ENCODE results near the gene CDK6.

The CDK6 gene

DNA sequence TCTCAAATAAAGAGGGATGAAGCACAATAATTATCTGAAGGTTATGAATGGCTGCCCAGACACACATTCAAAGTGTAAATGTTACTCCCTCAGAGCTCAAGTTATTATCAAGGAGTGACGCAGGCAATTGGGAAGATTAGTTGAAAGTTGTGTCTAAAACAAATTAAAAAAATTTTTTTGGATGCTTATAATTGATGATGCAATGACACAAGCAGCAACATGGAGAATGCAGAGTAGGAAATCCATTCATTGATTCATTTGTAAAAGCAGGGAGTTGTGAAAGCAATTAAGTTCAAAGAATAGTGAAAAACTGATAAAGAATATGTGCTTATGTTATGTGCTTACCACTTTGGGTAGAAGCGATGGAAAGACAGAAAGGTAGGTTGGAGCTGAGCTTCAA is 120.4 kb downstream of the CDK6 start:
- no peak overlapping the region for H3K4me2 ChIP-seq (ENCODE audit: low read length)
- no peaks in the 10 kb centered on the region for H3K9me3 ChIP-seq (ENCODE audit: insufficient read depth, low read length)
- no peaks in the 10 kb centered on the region for H3K36me3 ChIP-seq (replicated peaks; ENCODE audit: low read depth, low read length)
- H3K4me1 ChIP-seq (ENCODE audit: low read length) = peaks cover 14% of the 10 kb centered on the region
- H2AFZ ChIP-seq (ENCODE audit: low read depth, low read length) = no peak overlapping the region
- peaks cover 10% of the 10 kb centered on the region for H3K79me2 ChIP-seq (ENCODE audit: low read length)
- peaks cover 13% of the 10 kb centered on the region for H4K20me1 ChIP-seq (ENCODE audit: insufficient read depth, low read length)
- no peaks in the 10 kb centered on the region for H3K27me3 ChIP-seq (ENCODE audit: low read depth, low read length)
- no peak overlapping the region for H3K4me3 ChIP-seq (ENCODE audit: low read length)
- no peak overlapping the region for H3K9ac ChIP-seq (ENCODE audit: low read length)
- TF ChIP-seq, protein P1, sequence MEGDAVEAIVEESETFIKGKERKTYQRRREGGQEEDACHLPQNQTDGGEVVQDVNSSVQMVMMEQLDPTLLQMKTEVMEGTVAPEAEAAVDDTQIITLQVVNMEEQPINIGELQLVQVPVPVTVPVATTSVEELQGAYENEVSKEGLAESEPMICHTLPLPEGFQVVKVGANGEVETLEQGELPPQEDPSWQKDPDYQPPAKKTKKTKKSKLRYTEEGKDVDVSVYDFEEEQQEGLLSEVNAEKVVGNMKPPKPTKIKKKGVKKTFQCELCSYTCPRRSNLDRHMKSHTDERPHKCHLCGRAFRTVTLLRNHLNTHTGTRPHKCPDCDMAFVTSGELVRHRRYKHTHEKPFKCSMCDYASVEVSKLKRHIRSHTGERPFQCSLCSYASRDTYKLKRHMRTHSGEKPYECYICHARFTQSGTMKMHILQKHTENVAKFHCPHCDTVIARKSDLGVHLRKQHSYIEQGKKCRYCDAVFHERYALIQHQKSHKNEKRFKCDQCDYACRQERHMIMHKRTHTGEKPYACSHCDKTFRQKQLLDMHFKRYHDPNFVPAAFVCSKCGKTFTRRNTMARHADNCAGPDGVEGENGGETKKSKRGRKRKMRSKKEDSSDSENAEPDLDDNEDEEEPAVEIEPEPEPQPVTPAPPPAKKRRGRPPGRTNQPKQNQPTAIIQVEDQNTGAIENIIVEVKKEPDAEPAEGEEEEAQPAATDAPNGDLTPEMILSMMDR (IDR thresholded peaks at IDR 0.05; ENCODE audit: low read depth, low read length) = no peak
- no peak for TF ChIP-seq EZH2phosphoT487 (IDR thresholded peaks at IDR 0.05; ENCODE audit: low read depth)
- no peak overlapping the region for H3K27ac ChIP-seq (ENCODE audit: low read length)

DNA sequence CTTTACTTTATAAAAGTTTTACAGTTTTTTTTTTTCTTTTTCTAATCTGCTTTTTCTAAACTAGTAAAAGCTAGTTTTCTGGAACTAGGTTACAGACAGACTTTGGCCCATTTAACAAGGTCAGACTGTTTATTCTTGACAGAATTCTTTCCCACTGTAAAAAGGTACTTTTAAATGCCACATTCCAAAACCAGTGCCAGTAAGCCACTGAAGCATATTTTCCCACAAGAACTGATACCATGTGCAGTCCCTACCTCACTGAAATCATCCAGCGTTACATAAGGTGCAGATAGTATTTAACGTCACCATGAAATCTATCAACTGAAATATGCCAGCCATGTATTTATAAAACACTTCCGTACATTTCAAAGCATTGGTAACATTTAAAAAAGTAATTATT is 121.6 kb downstream of the CDK6 start:
- no peak overlapping the region for H2AFZ ChIP-seq (ENCODE audit: low read depth, low read length)
- H3K9ac ChIP-seq (ENCODE audit: low read length) = no peak overlapping the region
- H3K79me2 ChIP-seq (ENCODE audit: low read length) = peaks cover 9% of the 10 kb centered on the region; the same call in 1 of the 2 replicates
- TF ChIP-seq, protein P1 (IDR thresholded peaks at IDR 0.05; ENCODE audit: low read depth, low read length) = no peak
- no peak for TF ChIP-seq EZH2phosphoT487 (IDR thresholded peaks at IDR 0.05; ENCODE audit: low read depth)
- H3K4me2 ChIP-seq (ENCODE audit: low read length) = no peak overlapping the region
- peaks cover 14% of the 10 kb centered on the region for H3K4me1 ChIP-seq (ENCODE audit: low read length)
- no peaks in the 10 kb centered on the region for H3K36me3 ChIP-seq (replicated peaks; ENCODE audit: low read depth, low read length)
- no peaks in the 10 kb centered on the region for H3K27me3 ChIP-seq (ENCODE audit: low read depth, low read length)
- no peaks in the 10 kb centered on the region for H3K9me3 ChIP-seq (ENCODE audit: insufficient read depth, low read length)
- peaks cover 13% of the 10 kb centered on the region for H4K20me1 ChIP-seq (ENCODE audit: insufficient read depth, low read length)
- no peak overlapping the region for H3K27ac ChIP-seq (ENCODE audit: low read length)
- no peak overlapping the region for H3K4me3 ChIP-seq (ENCODE audit: low read length)

- TF ChIP-seq, protein P1 (IDR thresholded peaks at IDR 0.05; ENCODE audit: low read depth, low read length) = no peak
- no peak for TF ChIP-seq EZH2phosphoT487 (IDR thresholded peaks at IDR 0.05; ENCODE audit: low read depth)
- Histone ChIP-seq H3K27me3 (ENCODE audit: low read depth, low read length) (no peaks in the 10 kb centered on the region), H3K4me3 (ENCODE audit: low read length) (no peak overlapping the region), H3K36me3 (replicated peaks; ENCODE audit: low read depth, low read length) (no peaks in the 10 kb centered on the region), H3K4me1 (ENCODE audit: low read length) (peaks cover 14% of the 10 kb centered on the region), H3K9me3 (ENCODE audit: insufficient read depth, low read length) (no peaks in the 10 kb centered on the region), H2AFZ (ENCODE audit: low read depth, low read length) (no peak overlapping the region), H4K20me1 (ENCODE audit: insufficient read depth, low read length) (peaks cover 13% of the 10 kb centered on the region), H3K4me2 (ENCODE audit: low read length) (no peak overlapping the region), H3K79me2 (ENCODE audit: low read length) (peaks cover 9% of the 10 kb centered on the region), H3K27ac (ENCODE audit: low read length) (no peak overlapping the region), H3K9ac (ENCODE audit: low read length) (no peak overlapping the region)
Observed at GRCh38 chr7:92714280-92714679, 122.1 kb downstream of the CDK6 start.

GRCh38 chr7:92709912-92710311 is 126.5 kb downstream of the CDK6 start:
- Histone ChIP-seq H2AFZ (ENCODE audit: low read depth, low read length) (no peak overlapping the region), H3K9me3 (ENCODE audit: insufficient read depth, low read length) (peaks cover 13% of the 10 kb centered on the region; the same call in 1 of the 2 replicates), H3K9ac (ENCODE audit: low read length) (no peak overlapping the region), H3K4me1 (ENCODE audit: low read length) (peaks cover 22% of the 10 kb centered on the region), H4K20me1 (ENCODE audit: insufficient read depth, low read length) (peaks cover 6% of the 10 kb centered on the region; the same call in 1 of the 2 replicates), H3K4me2 (ENCODE audit: low read length) (no peak overlapping the region), H3K27ac (ENCODE audit: low read length) (no peak overlapping the region), H3K36me3 (replicated peaks; ENCODE audit: low read depth, low read length) (peaks cover 18% of the 10 kb centered on the region), H3K4me3 (ENCODE audit: low read length) (no peak overlapping the region), H3K79me2 (ENCODE audit: low read length) (peaks cover 13% of the 10 kb centered on the region), H3K27me3 (ENCODE audit: low read depth, low read length) (no peaks in the 10 kb centered on the region)
- TF ChIP-seq, protein P1 (IDR thresholded peaks at IDR 0.05; ENCODE audit: low read depth, low read length) = no peak
- no peak for TF ChIP-seq EZH2phosphoT487 (IDR thresholded peaks at IDR 0.05; ENCODE audit: low read depth)

All from OCI-LY3 (cell line).